CD14-positive monocyte (primary cell): ENCODE results near the gene SYNDIG1L. TPM values are rescaled to one million over a fixed set of nuclear protein-coding genes. Genes with fewer than 3 reads are reported as not detected.

Source experiments
- DNase-seq, 3 donors: peaks; one replicate each; pipeline ENCODE4 v3.0.0-alpha.2; 2011 to 2022
- H2AFZ ChIP-seq: 2 replicates; pipeline ENCODE4 v1.6.0; 2012; ENCODE audit warnings: mild to moderate bottlenecking, low read depth, low read length, inconsistent platforms; ENCODE audit not compliant: insufficient read depth, poor library complexity, severe bottlenecking
- H3K27ac ChIP-seq, 2 donors: 1 replicate in 1 of 2; 2 replicates in 1 of 2; pipeline ENCODE4 v1.5.1; 2012 to 2013; ENCODE audit warnings: low read length in 2 of 2, control low read depth in 1 of 2, inconsistent platforms in 1 of 2, low read depth in 1 of 2, mild to moderate bottlenecking in 1 of 2
- H3K27me3 ChIP-seq, 2 donors: one replicate each; pipeline versions ENCODE4 v1.6.0 to v1.6.1; 2011 to 2013; ENCODE audit warnings: low read length in 2 of 2; ENCODE audit not compliant: control insufficient read depth in 2 of 2, insufficient read depth in 2 of 2
- H3K36me3 ChIP-seq, 2 donors: replicated peaks in 1 of 2; 1 replicate in 1 of 2; 2 replicates in 1 of 2; pipeline versions ENCODE4 v1.5.1 to v1.6.1; 2012 to 2013; ENCODE audit warnings: low read length in 2 of 2, control low read depth in 1 of 2, inconsistent platforms in 1 of 2, mild to moderate bottlenecking in 1 of 2; ENCODE audit not compliant: insufficient read depth in 2 of 2, control insufficient read depth in 1 of 2
- H3K4me1 ChIP-seq, 2 donors: 1 replicate in 1 of 2; 2 replicates in 1 of 2; pipeline versions ENCODE4 v1.5.1 to v1.6.1; 2012 to 2013; ENCODE audit warnings: low read length in 2 of 2, control low read depth in 1 of 2, inconsistent platforms in 1 of 2, mild to moderate bottlenecking in 1 of 2, moderate library complexity in 1 of 2; ENCODE audit not compliant: insufficient read depth in 2 of 2, control insufficient read depth in 1 of 2
- H3K4me2 ChIP-seq: replicated peaks from 2 replicates; pipeline ENCODE3; 2012; ENCODE audit warnings: low read length, moderate library complexity, mild to moderate bottlenecking; ENCODE audit not compliant: poor library complexity, severe bottlenecking; ENCODE audit errors: extremely low read depth
- H3K4me3 ChIP-seq, 3 experiments: fragments of 200-600 bp in 1 of 3; sonication (generic) in 1 of 3; replicated peaks in 1 of 3; 1 replicate in 2 of 3; 2 replicates in 1 of 3; pipeline ENCODE4 v1.5.1; 2011 to 2013; ENCODE audit warnings: low read length in 3 of 3, mild to moderate bottlenecking in 3 of 3, control low read depth in 2 of 3, low read depth in 2 of 3, inconsistent platforms in 1 of 3, moderate library complexity in 1 of 3
- H3K79me2 ChIP-seq: 2 replicates; pipeline ENCODE4 v1.6.0; 2012; ENCODE audit warnings: mild to moderate bottlenecking, control low read depth, inconsistent platforms, low read length, moderate library complexity; ENCODE audit not compliant: insufficient read depth
- H3K9ac ChIP-seq: 2 replicates; pipeline ENCODE4 v1.6.0; 2017; ENCODE audit warnings: low read length, mild to moderate bottlenecking; ENCODE audit not compliant: insufficient read depth, poor library complexity, severe bottlenecking
- H3K9me3 ChIP-seq, 2 donors: replicated peaks in 1 of 2; 1 replicate in 1 of 2; 2 replicates in 1 of 2; pipeline versions ENCODE4 v1.5.1 to v1.6.1; 2012 to 2013; ENCODE audit warnings: low read length in 2 of 2, control low read depth in 1 of 2; ENCODE audit not compliant: control insufficient read depth in 1 of 2, insufficient read depth in 1 of 2
- H4K20me1 ChIP-seq: 2 replicates; pipeline ENCODE4 v1.6.0; 2012; ENCODE audit warnings: mild to moderate bottlenecking, low read length, control low read depth, moderate library complexity; ENCODE audit not compliant: insufficient read depth
- H3K27ac Mint-ChIP-seq, 7 donors: one replicate each; pipeline ENCODE4 v1.8.0; 2020; ENCODE audit warnings: mild to moderate bottlenecking in 7 of 7, mixed read lengths in 7 of 7, moderate library complexity in 6 of 7, inconsistent platforms in 2 of 7
- H3K27me3 Mint-ChIP-seq, 3 donors: one replicate each; pipeline ENCODE4 v1.8.0; 2021 to 2022; ENCODE audit warnings: low read depth in 3 of 3, mild to moderate bottlenecking in 3 of 3, mixed read lengths in 3 of 3, moderate library complexity in 3 of 3, inconsistent platforms in 1 of 3
- H3K36me3 Mint-ChIP-seq, 2 donors: one replicate each; pipeline ENCODE4 v1.8.0; 2020; ENCODE audit warnings: mixed read lengths in 2 of 2, inconsistent platforms in 1 of 2, mild to moderate bottlenecking in 1 of 2
- H3K4me1 Mint-ChIP-seq: one replicate; pipeline ENCODE4 v1.8.0; 2020; ENCODE audit warnings: mild to moderate bottlenecking, mixed read lengths
- H3K4me3 Mint-ChIP-seq, 2 donors: one replicate each; pipeline ENCODE4 v1.8.0; 2020; ENCODE audit warnings: mild to moderate bottlenecking in 2 of 2, mixed read lengths in 2 of 2, moderate library complexity in 1 of 2
- H3K9me3 Mint-ChIP-seq, 7 donors: one replicate each; pipeline ENCODE4 v1.8.0; 2020 to 2022; ENCODE audit warnings: mixed read lengths in 7 of 7, mild to moderate bottlenecking in 6 of 7, moderate library complexity in 6 of 7, inconsistent platforms in 2 of 7
- WGBS: methylation state at CpG from one replicate; pipeline ENCODE4 v1.1.5; 2013; ENCODE audit warnings: missing lambda C conversion rate; ENCODE audit not compliant: insufficient coverage; 5-methylcytosine and 5-hydroxymethylcytosine counted together
- intact Hi-C, 2 donors: fragments of 100-400 bp; cut with micrococcal nuclease; formaldehyde crosslinking; loops; one replicate each; pipeline versions ENCODE4 v1.15.0 to v1.15.1; 2023
- polyA plus RNA-seq, 3 donors: library from polyadenylated mRNA; depleted of rRNA in 1 of 3; unstranded in 2 of 3; stranded (reverse) in 1 of 3; fragments of 300-500 nt in 2 of 3; fragments of >200 nt in 1 of 3; fragmentation: Illumina TruSeq in 2 of 3; gene quantifications; 1 replicate in 2 of 3; 2 replicates in 1 of 3; pipeline ENCODE4 v1.2.3, GENCODE V29; 2012 to 2021
- TF ChIP-seq, protein P1 (sequence below): fragments of 200-600 bp; IDR thresholded peaks from one replicate; pipeline ENCODE4 v1.8.0; 2022; ENCODE audit warnings: antibody characterized with exemption, mild to moderate bottlenecking

The SYNDIG1L gene
- polyA plus RNA-seq, 3 donors: not detected

DNA sequence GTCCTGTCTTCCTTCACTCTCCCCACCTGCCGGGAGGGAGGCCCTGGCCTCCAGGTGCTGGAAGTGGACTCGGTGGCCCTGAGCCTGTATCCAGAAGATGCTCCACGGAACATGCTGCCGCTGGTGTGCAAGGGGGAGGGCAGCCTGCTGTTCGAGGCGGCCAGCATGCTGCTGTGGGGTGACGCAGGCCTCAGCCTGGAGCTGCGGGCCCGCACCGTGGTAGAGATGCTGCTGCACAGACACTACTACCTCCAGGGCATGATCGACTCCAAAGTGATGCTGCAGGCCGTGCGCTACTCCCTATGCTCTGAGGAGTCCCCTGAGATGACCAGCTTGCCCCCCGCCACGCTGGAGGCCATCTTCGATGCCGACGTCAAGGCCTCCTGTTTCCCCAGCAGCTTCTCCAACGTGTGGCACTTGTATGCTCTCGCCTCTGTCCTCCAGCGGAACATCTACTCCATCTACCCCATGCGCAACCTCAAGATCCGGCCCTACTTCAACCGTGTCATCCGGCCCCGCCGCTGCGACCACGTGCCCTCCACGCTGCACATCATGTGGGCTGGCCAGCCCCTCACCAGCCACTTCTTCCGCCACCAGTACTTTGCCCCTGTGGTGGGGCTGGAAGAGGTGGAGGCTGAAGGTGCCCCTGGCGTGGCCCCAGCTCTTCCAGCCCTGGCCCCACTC, 69.0 kb downstream of the SYNDIG1L start:
- H3K9me3 ChIP-seq: no peaks in the 10 kb centered on the region
- H3K27ac ChIP-seq: no peak overlapping the region
- H3K9ac ChIP-seq: no peak overlapping the region
- H3K4me2 ChIP-seq: no peak overlapping the region
- H2AFZ ChIP-seq: no peak overlapping the region
- H3K4me1 ChIP-seq: no peaks in the 10 kb centered on the region
- H3K4me3 ChIP-seq: no peak overlapping the region
- no peaks in the 10 kb centered on the region for H3K79me2 ChIP-seq
- WGBS: 97% methylated on average over 22 of the region's 32 CpGs
- no peaks in the 10 kb centered on the region for H3K36me3 ChIP-seq
- Mint-ChIP-seq H3K36me3 (no peaks in the 10 kb centered on the region), H3K4me1 (no peaks in the 10 kb centered on the region), H3K27ac (no peak overlapping the region), H3K27me3 (peaks cover 0 to 3% (median 1%) of the 10 kb centered on the region in 3 donors), H3K4me3 (no peak overlapping the region), H3K9me3 (no peaks in the 10 kb centered on the region)
- no peak for DNase-seq
- intact Hi-C loops: no loop called here
- no peaks in the 10 kb centered on the region for H4K20me1 ChIP-seq
- TF ChIP-seq, protein P1, sequence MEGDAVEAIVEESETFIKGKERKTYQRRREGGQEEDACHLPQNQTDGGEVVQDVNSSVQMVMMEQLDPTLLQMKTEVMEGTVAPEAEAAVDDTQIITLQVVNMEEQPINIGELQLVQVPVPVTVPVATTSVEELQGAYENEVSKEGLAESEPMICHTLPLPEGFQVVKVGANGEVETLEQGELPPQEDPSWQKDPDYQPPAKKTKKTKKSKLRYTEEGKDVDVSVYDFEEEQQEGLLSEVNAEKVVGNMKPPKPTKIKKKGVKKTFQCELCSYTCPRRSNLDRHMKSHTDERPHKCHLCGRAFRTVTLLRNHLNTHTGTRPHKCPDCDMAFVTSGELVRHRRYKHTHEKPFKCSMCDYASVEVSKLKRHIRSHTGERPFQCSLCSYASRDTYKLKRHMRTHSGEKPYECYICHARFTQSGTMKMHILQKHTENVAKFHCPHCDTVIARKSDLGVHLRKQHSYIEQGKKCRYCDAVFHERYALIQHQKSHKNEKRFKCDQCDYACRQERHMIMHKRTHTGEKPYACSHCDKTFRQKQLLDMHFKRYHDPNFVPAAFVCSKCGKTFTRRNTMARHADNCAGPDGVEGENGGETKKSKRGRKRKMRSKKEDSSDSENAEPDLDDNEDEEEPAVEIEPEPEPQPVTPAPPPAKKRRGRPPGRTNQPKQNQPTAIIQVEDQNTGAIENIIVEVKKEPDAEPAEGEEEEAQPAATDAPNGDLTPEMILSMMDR: no peak
- no peaks in the 10 kb centered on the region for H3K27me3 ChIP-seq

Other genes starting within 250 kb of the SYNDIG1L start
- gene VSX2, start 186.8 kb downstream of the SYNDIG1L start, polyA plus RNA-seq: not detected
- gene ABCD4, start 123.3 kb downstream of the SYNDIG1L start, polyA plus RNA-seq: 10 to 100 TPM; 13.9 to 54.1 (median 14.2) TPM
- gene VRTN, start 77.7 kb downstream of the SYNDIG1L start, polyA plus RNA-seq: not detected
- 1,000 to 10,000 TPM in 1 of 3 donors, 100 to 1,000 TPM in 2; 675 to 1,159 (median 772) TPM for gene NPC2, start 67.1 kb upstream of the SYNDIG1L start, polyA plus RNA-seq
- gene ISCA2, start 67.6 kb upstream of the SYNDIG1L start, polyA plus RNA-seq: 10 to 100 TPM in 2 of 3 donors, 1 to 10 TPM in 1; 6.1 to 61.7 (median 55.9) TPM
- gene LTBP2, start 186.0 kb upstream of the SYNDIG1L start, polyA plus RNA-seq: under 1 TPM; 0.04 to 0.24 (median 0.11) TPM